Muscle of leg (tissue), 11 donors: ENCODE measurements around the gene FRA10AC1. TPM values are rescaled to one million over a fixed set of nuclear protein-coding genes. Genes with fewer than 3 reads are reported as not detected.
A peak's percentile ranks its signal among the peaks of the same experiment; 100 is the strongest.

Experiments used
- DNase-seq: peaks from one replicate; pipeline ENCODE4 v3.0.0; 2013
- H3K27ac ChIP-seq: one replicate; pipeline ENCODE4 v1.5.1; 2013; ENCODE audit warnings: mild to moderate bottlenecking, low read length, control low read depth
- H3K27me3 ChIP-seq: one replicate; pipeline ENCODE4 v1.6.1; 2013; ENCODE audit warnings: low read length; ENCODE audit not compliant: control insufficient read depth, insufficient read depth
- H3K36me3 ChIP-seq: one replicate; pipeline ENCODE4 v1.6.1; 2013; ENCODE audit warnings: low read length; ENCODE audit not compliant: control insufficient read depth, insufficient read depth
- H3K4me1 ChIP-seq: one replicate; pipeline ENCODE4 v1.6.1; 2013; ENCODE audit warnings: low read length; ENCODE audit not compliant: control insufficient read depth, insufficient read depth
- H3K4me3 ChIP-seq: one replicate; pipeline ENCODE4 v1.5.1; 2013; ENCODE audit warnings: low read length, control low read depth
- H3K9me3 ChIP-seq: replicated peaks from 2 replicates; pipeline ENCODE4 v1.6.1; 2013; ENCODE audit warnings: low read depth, low read length; ENCODE audit not compliant: control insufficient read depth
- WGBS: methylation state at CpG from one replicate; pipeline ENCODE4 v1.1.5; 2013; ENCODE audit warnings: missing lambda C conversion rate; ENCODE audit not compliant: insufficient coverage; 5-methylcytosine and 5-hydroxymethylcytosine counted together
- polyA plus RNA-seq, 8 donors: library from polyadenylated mRNA; unstranded; fragments of 120-200 nt; gene quantifications; one replicate each; pipeline versions ENCODE4 v1.2.1 to v1.2.3, GENCODE V29; 2013; ENCODE audit warnings: inconsistent platforms in 1 of 8, low replicate concordance in 1 of 8; ENCODE audit not compliant: insufficient read length in 8 of 8, insufficient read depth in 1 of 8
- total RNA-seq: library from RNA; stranded (reverse); fragments of 120-200 nt; gene quantifications from one replicate; pipeline ENCODE4 v1.2.4, GENCODE V29; 2013

The FRA10AC1 gene
- total and polyA plus RNA-seq, 9 donors, result 11.8 to 38.7 (median 26.0) TPM

DNA sequence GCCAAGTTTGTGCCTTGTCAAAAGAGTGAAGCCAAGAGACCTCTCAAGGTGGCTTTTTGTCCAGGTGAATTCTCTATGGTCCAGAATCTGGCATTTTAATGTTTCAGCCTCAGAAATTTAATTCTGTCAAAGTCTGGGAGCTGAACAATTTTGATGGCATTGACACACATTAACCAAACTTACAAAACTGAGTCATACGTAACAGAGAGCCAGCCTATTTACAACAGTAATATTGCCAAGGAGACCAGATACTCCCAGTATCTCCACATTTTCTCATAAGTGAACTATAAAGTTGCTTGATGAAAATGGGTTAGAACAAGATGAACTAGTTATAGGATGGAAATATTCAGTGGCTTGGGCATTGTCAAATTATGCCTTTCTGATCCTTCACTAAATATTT is 46.2 kb downstream of the FRA10AC1 start:
- Histone ChIP-seq H3K4me3 (no peak overlapping the region), H3K27me3 (no peaks in the 10 kb centered on the region), H3K4me1 (no peaks in the 10 kb centered on the region), H3K36me3 (no peaks in the 10 kb centered on the region), H3K27ac (no peak overlapping the region), H3K9me3 (no peaks in the 10 kb centered on the region)
- DNase-seq, result no peak
- WGBS, result no CpG with 5 or more reads among the region's 1 CpG

DNA sequence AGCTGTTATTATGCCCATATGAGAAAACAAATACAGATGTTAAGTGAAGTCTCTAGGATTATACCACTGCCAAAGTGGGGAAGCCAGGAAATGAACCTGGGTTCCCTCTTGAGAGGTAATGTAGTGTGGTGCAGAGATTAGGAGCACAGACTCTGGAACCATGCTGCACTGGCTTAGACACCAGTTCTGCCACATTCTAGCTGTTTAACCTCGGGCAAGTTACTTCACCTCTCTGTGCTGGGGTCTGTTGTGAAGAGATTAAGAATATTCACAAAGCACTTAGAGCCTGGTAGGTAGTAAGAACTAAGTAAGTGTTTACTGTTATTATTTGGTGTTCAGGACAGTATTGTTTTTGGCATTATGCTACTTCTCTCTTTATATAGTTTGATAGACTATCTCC is 48.2 kb downstream of the FRA10AC1 start:
- WGBS, result no CpG with 5 or more reads among the region's 1 CpG
- no peaks in the 10 kb centered on the region for H3K4me1 ChIP-seq
- no peak overlapping the region for H3K4me3 ChIP-seq
- H3K27me3 ChIP-seq, result no peaks in the 10 kb centered on the region
- no peaks in the 10 kb centered on the region for H3K9me3 ChIP-seq
- no peak overlapping the region for H3K27ac ChIP-seq
- no peaks in the 10 kb centered on the region for H3K36me3 ChIP-seq
- DNase-seq, result no peak

DNA sequence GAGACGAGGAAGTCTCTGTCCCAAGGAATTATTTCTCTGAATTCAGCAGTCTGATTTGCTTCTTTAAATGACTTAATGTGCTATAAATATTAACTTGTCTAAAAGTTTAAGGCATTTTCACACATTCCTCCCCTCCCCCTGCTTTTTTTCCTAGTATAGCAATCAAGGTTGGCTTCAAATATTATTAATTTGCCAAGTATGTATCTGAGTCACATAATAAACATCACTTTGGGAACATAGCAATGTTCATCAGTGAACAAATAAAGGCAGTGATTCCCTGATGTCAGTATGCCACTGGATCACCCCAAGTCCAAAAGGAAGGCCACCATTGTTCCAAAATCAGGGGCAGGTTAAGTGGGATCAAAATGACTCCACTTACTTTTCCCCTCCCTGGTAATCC is 49.5 kb downstream of the FRA10AC1 start:
- H3K36me3 ChIP-seq, result no peaks in the 10 kb centered on the region
- no CpG with 5 or more reads among the region's 1 CpG for WGBS

DNA sequence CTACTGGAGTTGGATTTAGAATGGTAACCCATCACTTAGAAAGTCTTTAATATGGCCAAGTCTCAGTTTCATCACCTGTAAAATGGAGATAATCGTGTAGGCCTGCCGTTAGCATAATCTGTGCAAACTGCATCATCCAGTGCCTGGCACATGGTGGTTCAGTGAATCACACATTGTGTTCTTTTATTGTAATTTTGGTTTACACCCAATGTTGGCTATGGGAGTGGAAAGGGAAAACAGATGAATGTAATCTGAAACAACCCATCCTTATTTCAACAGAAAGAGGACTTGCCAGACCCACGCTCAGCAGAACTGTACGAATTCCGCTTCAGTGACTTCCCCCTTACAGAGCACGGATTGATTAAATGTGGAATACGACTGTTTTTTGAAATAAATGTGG is 62.6 kb downstream of the FRA10AC1 start:
- Histone ChIP-seq H3K27me3 (no peaks in the 10 kb centered on the region), H3K36me3 (no peaks in the 10 kb centered on the region), H3K4me3 (no peak overlapping the region), H3K4me1 (no peaks in the 10 kb centered on the region), H3K27ac (no peak overlapping the region), H3K9me3 (no peaks in the 10 kb centered on the region)
- 92% methylated on average over 2 of the region's 7 CpGs for WGBS
- no peak for DNase-seq

More for the DNA sequence above, 49.5 kb downstream of the FRA10AC1 start:
- no peak for DNase-seq
- Histone ChIP-seq H3K27ac (no peak overlapping the region), H3K4me3 (no peak overlapping the region), H3K27me3 (no peaks in the 10 kb centered on the region), H3K4me1 (no peaks in the 10 kb centered on the region), H3K9me3 (no peaks in the 10 kb centered on the region)

DNA sequence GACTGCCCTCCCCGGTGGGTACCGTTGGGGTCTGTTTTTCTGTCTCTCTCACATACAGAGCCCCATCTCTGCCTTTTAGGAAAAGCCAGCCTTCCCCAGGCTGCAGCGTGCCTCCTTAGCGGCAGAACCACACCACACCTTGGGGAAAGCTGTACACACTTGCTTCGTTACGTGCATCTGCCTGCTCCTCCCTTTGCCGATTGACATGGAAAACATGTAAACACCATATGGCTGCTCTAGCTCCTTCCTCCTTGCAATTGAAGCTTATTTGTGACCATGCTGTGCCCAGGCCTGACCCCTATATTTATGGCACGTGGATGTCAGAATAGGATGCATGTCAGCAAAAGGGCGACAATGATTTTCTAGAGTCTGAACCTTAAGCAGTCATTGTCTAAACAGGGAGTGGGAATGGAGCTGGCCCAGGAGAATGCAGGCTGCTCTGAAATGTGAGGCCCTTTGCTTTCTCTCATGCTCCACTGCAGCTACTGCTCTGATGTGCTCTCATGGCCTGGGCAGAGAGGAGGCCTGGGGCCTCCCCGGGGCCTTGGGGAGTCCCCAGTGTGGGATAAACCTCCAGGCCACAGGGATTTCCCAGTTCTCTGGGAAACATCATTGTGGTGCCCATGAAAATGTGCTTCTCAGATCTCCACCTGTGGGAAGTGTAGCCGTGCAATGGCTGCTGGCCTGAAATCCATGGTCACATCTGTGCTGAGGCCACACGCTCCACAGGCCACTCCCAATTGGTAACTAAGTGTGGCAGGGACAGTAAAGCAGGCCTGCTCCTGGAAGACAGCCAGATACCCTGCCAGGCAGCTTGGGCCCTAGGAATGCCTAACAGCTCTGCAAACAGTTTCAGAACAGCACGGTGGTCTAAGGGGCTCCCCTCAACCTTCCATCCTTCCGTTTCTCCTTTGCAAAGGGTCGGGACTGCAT is 71.5 kb downstream of the FRA10AC1 start:
- 65% methylated on average over 15 of the region's 15 CpGs for WGBS
- Histone ChIP-seq H3K4me3 (no peak overlapping the region), H3K4me1 (no peaks in the 10 kb centered on the region), H3K36me3 (no peaks in the 10 kb centered on the region), H3K27ac (no peak overlapping the region), H3K9me3 (no peaks in the 10 kb centered on the region), H3K27me3 (no peaks in the 10 kb centered on the region)
- peak; percentile 16 for DNase-seq

DNA sequence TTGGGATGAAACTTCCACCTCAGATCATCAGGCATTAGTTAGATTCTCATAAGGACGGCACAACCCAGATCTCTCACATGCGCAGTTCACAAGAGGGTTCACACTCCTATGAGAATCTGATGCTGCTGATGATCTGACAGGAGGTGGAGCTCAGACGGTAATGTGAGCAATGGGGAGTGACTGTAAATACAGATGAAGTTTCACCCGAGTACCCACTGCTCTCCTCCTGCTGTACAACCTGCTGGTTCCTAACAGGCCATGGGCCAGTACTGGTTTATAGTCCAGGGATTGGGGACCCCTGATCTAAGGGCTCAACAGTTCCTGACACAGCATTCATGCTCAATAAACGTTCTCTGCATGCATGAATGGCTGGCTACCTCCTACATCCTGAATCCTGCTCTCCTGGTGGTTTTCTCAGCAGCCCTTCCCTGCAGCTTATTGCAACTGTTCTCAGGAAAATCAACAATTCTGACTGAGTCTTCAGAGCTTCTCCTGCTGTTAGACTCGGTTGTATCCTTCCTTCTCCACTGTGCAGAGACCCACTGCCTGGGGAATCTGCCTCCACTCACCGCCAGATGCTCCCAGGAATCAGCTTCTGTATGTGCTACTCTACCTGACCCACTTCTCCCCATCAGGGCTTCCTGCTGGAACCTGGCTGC is 72.6 kb downstream of the FRA10AC1 start:
- no peak overlapping the region for H3K27ac ChIP-seq
- no peak for DNase-seq
- 45% methylated on average over 5 of the region's 7 CpGs for WGBS
- H3K36me3 ChIP-seq, result no peaks in the 10 kb centered on the region
- no peaks in the 10 kb centered on the region for H3K27me3 ChIP-seq
- H3K4me1 ChIP-seq, result no peaks in the 10 kb centered on the region
- H3K9me3 ChIP-seq, result no peaks in the 10 kb centered on the region
- H3K4me3 ChIP-seq, result no peak overlapping the region

DNA sequence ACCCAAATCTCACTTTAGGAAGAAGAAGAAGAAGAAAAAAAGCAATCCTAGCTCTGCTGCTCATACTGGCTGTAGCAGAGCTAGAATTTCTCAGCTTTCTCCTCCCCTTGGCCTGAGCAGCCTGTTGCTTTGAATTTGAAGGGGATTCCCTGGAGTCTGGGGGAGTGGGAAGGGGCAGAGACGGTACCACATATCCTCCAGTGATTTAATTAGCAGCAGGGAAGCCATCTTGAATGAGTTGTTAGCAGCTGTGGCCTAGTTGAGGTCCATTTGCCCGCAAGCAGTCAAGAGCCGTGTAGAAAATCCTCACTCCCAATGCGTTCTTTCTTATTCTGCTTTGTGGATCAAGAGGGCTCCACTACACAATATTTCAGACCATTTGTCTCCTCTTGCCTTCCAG is 73.5 kb downstream of the FRA10AC1 start:
- Histone ChIP-seq H3K4me1 (no peaks in the 10 kb centered on the region), H3K4me3 (no peak overlapping the region), H3K27me3 (no peaks in the 10 kb centered on the region), H3K27ac (no peak overlapping the region), H3K9me3 (no peaks in the 10 kb centered on the region), H3K36me3 (no peaks in the 10 kb centered on the region)
- no peak for DNase-seq
- WGBS, result 37% methylated on average over 2 of the region's 4 CpGs

DNA sequence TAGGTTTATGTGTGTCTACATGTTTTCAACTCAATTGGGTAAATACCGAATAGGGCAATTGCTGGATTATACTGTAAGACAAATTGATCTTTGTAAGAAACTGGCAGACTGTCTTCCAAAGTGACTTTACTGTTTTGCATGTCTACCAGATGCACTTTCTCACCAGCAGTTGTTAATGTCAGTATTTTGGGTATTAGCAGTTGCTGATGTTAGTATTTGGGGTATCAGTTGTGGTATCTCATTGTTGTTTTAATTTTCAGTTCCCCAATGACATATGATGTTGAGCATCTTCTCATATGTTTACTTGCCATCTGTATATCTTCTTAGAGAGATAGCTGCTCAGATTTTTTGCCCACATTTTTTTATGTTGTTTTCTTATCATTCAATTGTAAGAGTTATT is 79.5 kb downstream of the FRA10AC1 start:
- no peaks in the 10 kb centered on the region for H3K4me1 ChIP-seq
- WGBS, result no CpG with 5 or more reads among the region's 1 CpG

DNA sequence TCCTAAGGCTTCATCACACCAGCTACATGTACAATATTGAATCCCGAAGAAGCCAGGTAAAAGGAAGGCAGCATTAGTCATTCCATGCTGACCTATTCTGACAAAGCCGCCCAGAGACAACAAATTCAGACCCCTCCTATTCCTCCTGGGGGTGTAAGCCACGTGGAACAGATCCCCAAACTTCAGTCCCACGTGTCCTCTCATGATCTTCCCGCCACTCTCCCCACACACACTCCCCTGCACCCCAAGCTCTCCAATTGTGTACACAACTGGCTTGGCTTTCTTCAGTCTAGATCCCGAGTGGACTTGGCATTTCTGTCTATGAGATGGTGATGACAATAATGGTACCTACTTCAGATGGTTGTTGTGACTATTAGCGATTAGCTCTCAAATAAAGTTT is 81.5 kb downstream of the FRA10AC1 start:
- Histone ChIP-seq H3K36me3 (no peaks in the 10 kb centered on the region), H3K27ac (no peak overlapping the region), H3K4me3 (no peak overlapping the region), H3K4me1 (no peaks in the 10 kb centered on the region), H3K9me3 (no peaks in the 10 kb centered on the region), H3K27me3 (no peaks in the 10 kb centered on the region)
- 64% methylated on average over 5 of the region's 7 CpGs for WGBS
- no peak for DNase-seq

More for the DNA sequence above, 79.5 kb downstream of the FRA10AC1 start:
- H3K27ac ChIP-seq, result no peak overlapping the region
- no peaks in the 10 kb centered on the region for H3K36me3 ChIP-seq
- no peak overlapping the region for H3K4me3 ChIP-seq
- no peak for DNase-seq
- no peaks in the 10 kb centered on the region for H3K9me3 ChIP-seq
- H3K27me3 ChIP-seq, result no peaks in the 10 kb centered on the region
